NCI-H460 (cell line): ENCODE results near the gene LRIT1. TPM values are rescaled to one million over a fixed set of nuclear protein-coding genes. Genes with fewer than 3 reads are reported as not detected.

ENCODE experiments used
- DNase-seq: peaks from one replicate; pipeline ENCODE4 v3.0.0-alpha.2; 2016; ENCODE audit warnings: low read depth; ENCODE audit errors: extremely low read depth
- total RNA-seq: library from RNA; depleted of rRNA; stranded (reverse); fragments of >200 nt; shearing (Covaris generic); gene quantifications from 2 replicates; pipeline ENCODE4 v1.2.3, GENCODE V29; 2014; rRNA removed

The LRIT1 gene
- total RNA-seq, 1 experiment from 2014 or later, result not detected

- no peak for DNase-seq
These were observed 46.1 kb downstream of the LRIT1 start for GRCh38 chr10:84195044-84195830.

DNA sequence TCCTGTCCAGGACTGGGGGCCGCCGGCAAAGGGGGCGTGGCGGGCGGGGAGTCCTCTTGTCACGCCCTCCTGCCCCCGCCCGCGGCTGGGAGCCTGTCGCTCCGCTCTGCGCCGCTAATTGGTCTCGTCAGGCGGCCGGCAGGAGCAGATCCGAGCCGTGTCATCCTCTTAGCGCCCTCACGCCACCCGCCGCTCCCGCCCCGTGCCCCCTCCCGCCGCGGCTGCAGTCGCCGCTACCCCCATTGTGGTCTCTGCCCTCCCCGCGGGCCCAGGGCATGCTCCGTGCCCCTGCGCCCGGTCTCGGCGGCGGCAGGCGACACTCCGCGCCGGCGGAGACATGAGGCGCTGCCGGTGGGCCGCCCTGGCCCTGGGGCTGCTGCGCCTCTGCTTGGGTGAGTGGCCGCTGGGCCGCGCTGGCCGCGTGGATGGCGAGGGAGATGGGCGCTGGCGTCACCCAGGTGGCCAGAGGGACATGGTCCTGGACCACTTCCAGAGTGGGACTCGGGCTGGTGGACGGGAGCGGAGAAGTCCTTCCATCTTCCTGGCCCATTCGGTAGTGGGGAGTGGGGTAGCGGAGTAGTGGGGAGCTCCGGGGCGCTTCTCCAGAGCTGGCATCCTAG is 46.8 kb downstream of the LRIT1 start, which contains the start of gene CDHR1:
Gene CDHR1 (plus strand): TSS at position 114 of the 620 bp plus-strand sequence. CDS start 224 bp downstream, at position 338.
- DNase-seq, result peak; percentile 28

- DNase-seq, result no peak
These were observed 47.4 kb downstream of the LRIT1 start for GRCh38 chr10:84193846-84194423.

GRCh38 chr10:84193327-84193726 is 48.0 kb downstream of the LRIT1 start:
- DNase-seq, result no peak

DNA sequence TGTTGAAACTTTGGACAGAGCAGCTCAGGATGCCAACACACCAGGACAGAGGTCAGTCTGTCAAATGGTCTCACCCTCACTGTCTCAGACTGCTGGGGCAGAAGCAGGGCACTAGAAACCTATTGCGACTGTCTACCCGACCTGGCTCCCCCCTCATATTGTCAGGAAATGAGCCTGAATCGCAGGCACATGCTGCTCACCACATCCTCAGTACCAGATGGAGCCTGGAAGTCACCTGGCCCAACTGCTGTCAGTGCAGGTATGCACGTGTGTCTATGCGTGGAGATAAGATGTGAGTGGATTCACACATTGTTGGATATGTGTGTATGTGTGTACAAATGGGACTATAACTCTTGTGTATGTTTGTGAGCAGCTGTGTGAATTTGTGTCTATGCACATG is 50.2 kb downstream of the LRIT1 start:
- no peak for DNase-seq

GRCh38 chr10:84190621-84191020 is 50.7 kb downstream of the LRIT1 start:
- DNase-seq, result no peak

DNA sequence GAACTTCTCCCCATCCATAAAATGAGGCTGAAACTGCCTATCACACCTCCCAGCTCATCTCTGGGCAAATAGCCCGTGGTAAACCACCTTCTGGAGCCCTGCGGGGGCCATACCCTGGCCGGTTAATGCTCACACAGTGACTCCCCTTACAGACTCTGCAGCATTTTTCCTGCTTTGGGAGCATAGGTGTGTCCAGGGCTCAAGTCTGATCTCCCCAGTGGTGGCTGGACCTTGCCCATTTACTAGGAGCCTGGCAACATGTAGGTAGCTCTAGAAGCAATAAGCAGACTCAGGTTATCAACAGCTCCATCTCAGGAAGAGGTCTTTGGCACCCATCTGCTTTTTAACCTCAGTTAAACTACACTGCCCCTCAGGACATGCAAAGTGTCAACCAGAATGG is 52.5 kb downstream of the LRIT1 start:
- no peak for DNase-seq

DNA sequence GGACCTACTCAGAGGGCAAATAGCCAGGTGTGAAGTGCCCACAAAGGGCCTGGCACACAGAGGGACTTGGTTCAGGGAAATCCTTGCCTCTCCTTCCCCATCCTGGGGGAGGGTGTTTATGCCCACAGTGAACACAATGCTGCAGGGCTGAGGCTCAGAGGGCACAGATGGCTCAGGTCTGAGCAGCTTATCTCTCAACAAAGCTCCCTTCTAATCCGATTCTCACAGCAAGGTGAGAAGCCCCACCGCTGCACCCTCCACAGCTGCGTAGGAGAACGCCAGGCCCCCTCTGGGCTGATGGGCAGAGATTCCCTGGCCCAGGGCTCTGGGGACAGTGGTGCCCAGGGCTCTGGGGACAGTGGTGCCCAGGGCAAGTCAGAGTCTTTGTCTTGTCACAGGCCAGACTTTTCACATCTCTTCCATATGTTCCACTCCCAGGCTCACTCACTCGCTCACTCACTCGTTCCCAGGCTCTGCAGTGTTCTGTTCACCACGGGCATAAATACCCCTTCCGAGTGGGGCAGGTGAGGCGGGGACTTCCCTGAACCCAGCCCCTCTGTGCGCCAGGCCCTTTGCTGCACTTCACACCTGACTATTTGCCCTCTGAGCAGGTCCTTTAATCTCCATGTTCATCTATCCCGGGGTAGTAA is 55.7 kb downstream of the LRIT1 start:
- no peak for DNase-seq

- no peak for DNase-seq
These were observed 56.8 kb downstream of the LRIT1 start for GRCh38 chr10:84184517-84184916.

GRCh38 chr10:84181631-84182030 is 59.7 kb downstream of the LRIT1 start:
- no peak for DNase-seq

Other genes with a start within 250 kb of the LRIT1 start
- gene GHITM, start 102.0 kb downstream of the LRIT1 start, total RNA-seq, result 692 and 730 TPM in 2 replicates
- not detected in 2 replicates for gene GPR15LG, start 67.7 kb downstream of the LRIT1 start, total RNA-seq
- gene CDHR1, start 47.0 kb downstream of the LRIT1 start, total RNA-seq, result 0.07 and 0.35 TPM in 2 replicates
- not detected in 2 replicates for gene LRIT2, start 16.0 kb downstream of the LRIT1 start, total RNA-seq
- gene RGR, start 3.5 kb upstream of the LRIT1 start, total RNA-seq, result not detected in 2 replicates
- 24.3 and 25.0 TPM in 2 replicates for gene CCSER2, start 87.0 kb upstream of the LRIT1 start, total RNA-seq